T-helper 1 cell (primary cell): ENCODE results near the gene PTPRZ1.

Experiments
- DNase-seq, 5 donors: peaks; one replicate each; pipeline ENCODE4 v3.0.0-alpha.2; 2012 to 2020

The PTPRZ1 gene

DNA sequence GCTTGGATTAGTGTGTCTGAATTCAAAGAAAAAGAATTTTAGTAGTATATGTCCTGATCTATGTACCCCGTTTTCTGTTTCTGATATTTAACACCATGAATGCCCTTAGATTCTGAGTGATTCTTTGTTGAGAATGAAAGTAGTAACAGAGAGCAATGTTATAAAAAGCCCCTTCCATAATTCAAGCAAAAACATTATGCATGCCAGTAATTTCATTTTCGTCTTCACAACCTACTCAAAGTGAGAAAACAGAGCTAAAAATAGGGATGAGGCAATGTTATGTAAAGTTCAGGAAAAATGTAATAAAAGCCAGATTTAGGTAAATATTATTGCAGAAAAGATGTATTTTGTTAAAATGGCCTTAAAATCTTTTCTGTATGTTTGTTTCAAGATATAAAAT lies 28.1 kb downstream of the PTPRZ1 start:
- DNase-seq: no peak

GRCh38 chr7:121904120-121904519 lies 31.2 kb downstream of the PTPRZ1 start:
- DNase-seq: no peak

GRCh38 chr7:121908042-121908441 lies 35.1 kb downstream of the PTPRZ1 start:
- no peak for DNase-seq

- no peak for DNase-seq
These were observed 36.9 kb downstream of the PTPRZ1 start for GRCh38 chr7:121909716-121910345.

GRCh38 chr7:121913947-121914675 lies 41.1 kb downstream of the PTPRZ1 start:
- DNase-seq: no peak

- no peak for DNase-seq
These were observed 41.8 kb downstream of the PTPRZ1 start for GRCh38 chr7:121914676-121915279.

GRCh38 chr7:121916211-121916610 lies 43.2 kb downstream of the PTPRZ1 start:
- DNase-seq: no peak

- no peak for DNase-seq
These were observed 47.0 kb downstream of the PTPRZ1 start for GRCh38 chr7:121919986-121920385.

DNA sequence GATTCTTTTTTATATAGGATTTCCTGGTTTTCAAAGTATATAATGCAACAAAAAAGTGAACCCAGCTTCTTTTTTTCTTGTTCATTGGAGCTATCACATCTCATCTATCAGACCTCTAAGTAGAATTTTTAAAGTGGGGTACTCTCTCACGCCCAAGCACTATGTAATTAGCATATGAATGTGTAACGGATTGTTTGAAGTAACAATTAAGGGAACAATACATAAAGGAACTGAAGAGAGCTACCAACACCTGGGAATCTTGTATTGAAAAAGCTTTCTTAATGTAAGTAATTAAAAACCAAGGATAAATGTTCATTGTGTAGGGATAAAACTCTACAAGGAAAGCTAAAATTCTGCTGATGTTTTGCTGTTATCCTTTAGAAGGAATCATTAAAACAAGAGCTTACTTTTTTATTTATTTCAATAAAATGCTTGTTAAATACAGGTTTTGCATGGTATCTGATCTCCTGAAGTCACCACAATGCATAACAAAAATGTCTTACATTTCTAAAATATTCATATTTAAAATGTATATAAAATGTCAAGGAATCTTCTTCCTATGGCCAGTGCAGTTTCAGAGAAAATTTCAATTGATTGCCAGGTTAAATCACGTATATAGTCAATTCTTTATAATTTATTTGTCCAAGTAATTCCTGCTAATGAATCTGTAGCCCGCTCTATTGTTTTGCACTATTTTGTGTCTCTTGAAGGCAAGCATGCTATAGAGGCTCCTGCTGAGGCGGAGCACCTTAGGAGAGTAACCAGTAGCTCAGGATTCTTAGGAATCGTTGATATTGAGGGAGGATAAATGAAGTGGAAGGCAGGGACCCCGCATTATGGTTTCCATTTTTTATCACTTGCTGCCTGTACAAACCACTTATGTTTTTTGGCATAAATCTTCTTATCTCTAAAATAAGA lies 51.6 kb downstream of the PTPRZ1 start:
- no peak for DNase-seq

DNA sequence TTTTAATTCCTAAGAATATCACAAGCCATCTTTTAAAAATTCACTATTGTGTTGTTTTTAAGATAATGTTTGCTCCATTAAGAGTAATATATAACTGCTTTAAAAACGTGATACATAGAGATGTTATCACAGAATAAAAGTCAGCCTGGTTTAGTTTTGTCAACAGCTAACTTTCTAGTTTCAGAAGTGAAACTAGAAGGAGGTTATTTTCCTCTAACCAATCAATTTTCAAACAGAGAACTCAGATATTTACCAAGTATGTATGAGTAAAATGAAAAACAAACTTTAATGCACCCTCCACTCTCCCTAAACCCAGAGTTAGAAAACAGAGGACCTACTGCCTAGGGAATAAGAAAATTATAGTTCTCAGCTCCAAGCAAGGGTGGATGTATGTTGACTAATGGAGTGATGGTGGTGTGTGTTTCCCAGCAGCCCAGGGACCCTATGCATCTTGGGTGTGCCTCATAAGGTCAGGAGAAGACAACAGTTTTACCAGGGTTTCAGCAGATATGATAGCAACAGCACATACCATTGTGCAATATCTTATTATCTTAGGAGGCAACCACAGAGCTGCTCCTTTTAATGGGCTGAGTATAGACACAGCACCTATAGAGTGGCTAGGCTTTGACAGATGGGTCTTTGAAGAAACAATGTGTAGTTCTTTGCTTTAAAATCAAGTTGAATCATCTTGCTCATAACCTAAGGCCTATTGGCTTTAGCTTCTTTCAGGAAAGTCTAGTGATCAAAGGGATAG lies 58.4 kb downstream of the PTPRZ1 start:
- DNase-seq: no peak

DNA sequence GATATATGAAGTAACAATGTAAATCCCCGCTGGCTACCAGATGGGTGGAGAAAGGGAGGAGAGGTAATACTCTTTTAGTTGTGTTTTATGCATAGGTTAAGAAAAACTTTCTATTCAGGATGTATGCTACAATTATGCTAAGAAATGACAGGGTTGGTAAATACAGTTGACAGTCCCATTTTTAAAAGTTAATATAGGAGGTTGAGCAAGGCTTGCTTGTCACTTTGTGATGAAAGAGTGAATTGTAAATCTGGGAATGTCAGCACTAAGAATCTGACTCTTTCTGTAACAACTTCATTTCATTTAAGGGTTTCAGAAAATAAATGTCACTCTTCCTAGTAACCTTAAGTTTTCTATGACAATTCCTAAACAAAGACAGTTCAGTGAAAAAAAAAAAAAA lies 59.8 kb downstream of the PTPRZ1 start:
- DNase-seq: no peak

- DNase-seq: no peak
These were observed 64.1 kb downstream of the PTPRZ1 start for GRCh38 chr7:121936951-121937623.

- DNase-seq: no peak
These were observed 65.6 kb downstream of the PTPRZ1 start for GRCh38 chr7:121938429-121938996.

DNA sequence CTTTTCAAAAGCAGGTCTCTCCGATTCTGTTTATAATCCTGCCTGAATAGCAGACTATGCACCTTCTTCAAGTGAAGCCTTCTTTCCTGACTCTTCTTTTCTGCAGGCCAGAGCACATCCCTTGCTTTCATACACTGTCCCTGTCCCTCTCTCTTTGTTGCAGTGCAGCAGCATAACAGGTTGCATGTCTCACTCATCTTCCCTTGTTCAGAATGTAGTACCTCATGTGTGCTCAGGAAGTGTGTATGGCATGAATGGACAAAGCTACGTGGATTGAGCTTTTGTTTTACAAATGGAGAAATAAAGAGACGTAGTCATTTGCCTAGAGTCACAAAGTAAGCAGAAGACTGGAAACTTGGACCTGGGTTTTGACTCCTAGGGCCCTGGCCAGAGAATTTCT lies 68.0 kb downstream of the PTPRZ1 start:
- no peak for DNase-seq

DNA sequence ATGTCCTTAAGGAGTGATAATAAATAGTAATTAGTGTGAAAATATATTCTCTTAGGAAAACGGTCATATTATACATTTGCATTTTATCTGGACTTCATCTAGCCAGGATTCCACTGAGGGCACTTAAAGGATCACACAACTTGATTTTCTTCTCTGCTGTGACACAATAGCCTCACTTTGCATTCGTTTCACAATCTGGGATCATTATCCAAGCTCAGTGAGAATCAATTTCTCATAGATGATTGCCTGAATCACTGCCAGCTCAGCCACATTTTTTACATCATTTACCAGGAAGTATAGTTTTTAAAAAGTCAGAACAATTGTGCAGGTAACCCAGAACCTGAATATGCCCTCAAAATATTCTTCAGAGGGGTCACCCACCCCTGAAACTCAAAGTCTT lies 68.9 kb downstream of the PTPRZ1 start:
- DNase-seq: no peak

DNA sequence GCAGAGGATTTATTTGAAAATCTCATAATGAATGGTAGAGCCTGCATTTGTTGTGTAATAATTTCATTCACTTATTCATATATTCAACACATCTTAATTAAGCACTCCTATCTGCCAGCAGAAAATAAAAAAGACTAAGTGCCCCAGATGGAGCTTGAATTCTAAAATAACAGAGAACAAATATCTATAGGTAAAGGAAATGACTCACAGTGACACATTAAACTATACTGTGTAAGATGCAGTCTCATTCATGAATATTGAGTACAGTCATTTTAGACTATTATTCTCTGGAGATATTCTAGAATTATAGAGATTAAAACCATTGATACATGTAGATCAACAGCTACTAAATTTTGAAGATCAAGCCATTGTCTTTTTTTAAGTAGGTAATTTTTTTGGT lies 72.1 kb downstream of the PTPRZ1 start:
- DNase-seq: no peak

GRCh38 chr7:121945480-121946236 lies 72.7 kb downstream of the PTPRZ1 start:
- DNase-seq: no peak

DNA sequence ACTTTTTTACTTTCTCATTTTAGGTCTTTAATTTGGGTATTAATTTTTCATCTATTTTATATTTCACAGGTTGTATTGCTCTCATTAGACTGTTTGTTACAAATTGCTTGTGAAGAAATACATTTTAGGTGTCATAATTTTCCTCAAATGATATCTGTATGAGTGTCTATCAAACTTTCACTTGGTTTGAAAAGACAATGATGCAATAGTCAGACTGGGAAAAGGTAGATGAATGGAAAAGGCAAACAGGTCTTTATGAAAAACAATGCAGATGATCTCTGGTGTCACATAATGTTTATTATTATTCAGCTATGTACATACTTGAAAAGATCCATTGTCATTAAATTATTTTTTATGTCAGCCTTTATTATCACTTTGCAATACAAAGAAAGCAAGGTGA lies 80.2 kb downstream of the PTPRZ1 start:
- DNase-seq: no peak

GRCh38 chr7:121953601-121954000 lies 80.6 kb downstream of the PTPRZ1 start:
- DNase-seq: no peak

DNA sequence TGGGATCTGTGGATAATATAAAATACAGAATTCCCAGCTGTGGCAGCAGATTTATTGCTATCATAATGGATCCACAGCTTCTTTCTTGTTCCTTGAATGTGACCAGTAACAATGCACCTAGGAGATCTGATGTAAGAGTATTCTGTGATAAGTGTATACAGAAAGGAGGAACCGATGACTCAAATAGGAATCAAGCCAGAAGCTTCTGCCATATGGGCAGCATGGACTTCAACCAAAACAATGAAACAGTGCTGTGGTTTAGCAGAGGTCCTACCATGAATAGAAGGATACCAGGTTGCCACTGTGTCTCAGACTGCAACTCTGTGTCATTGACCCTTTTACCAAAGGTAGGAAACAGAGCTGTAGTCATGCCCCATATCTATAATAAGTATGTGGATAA lies 81.8 kb downstream of the PTPRZ1 start:
- DNase-seq: no peak

- DNase-seq: no peak
These were observed 84.7 kb downstream of the PTPRZ1 start for GRCh38 chr7:121957626-121958025.
